NCI-H2029 treated with DMSO at 0.1 percent for 48 hours (cell line): Measurements from ENCODE around the gene TNFRSF1A.
"Not testable (repeated sequence)": the region's sequence is repeated elsewhere in the genome, so short reads cannot be mapped to it uniquely, and the experiment has no call there.

ENCODE experiments used
- DNase-seq: peaks from one replicate; lab custom pipeline; 2025; lab: John Stamatoyannopoulos, UW

The TNFRSF1A gene

GRCh38 chr12:6302621-6303020, 39.3 kb downstream of the TNFRSF1A start:
- no peak for DNase-seq

GRCh38 chr12:6301721-6302120, 40.2 kb downstream of the TNFRSF1A start:
- no peak for DNase-seq

- no peak for DNase-seq
Observed at GRCh38 chr12:6297170-6297569, 44.7 kb downstream of the TNFRSF1A start.

GRCh38 chr12:6295094-6295811, 46.6 kb downstream of the TNFRSF1A start:
- DNase-seq: peak; percentile 16

GRCh38 chr12:6294156-6295093, 47.5 kb downstream of the TNFRSF1A start:
- no peak for DNase-seq

- no peak for DNase-seq
Observed at GRCh38 chr12:6292606-6293005, 49.3 kb downstream of the TNFRSF1A start.

GRCh38 chr12:6289906-6290305, 52.0 kb downstream of the TNFRSF1A start:
- DNase-seq: not testable (repeated sequence)

GRCh38 chr12:6289081-6289480, 52.8 kb downstream of the TNFRSF1A start:
- DNase-seq: not testable (repeated sequence)

- no peak for DNase-seq
Observed at GRCh38 chr12:6288235-6288634, 53.6 kb downstream of the TNFRSF1A start.

- no peak for DNase-seq
Observed at GRCh38 chr12:6285532-6286306, 56.2 kb downstream of the TNFRSF1A start.

GRCh38 chr12:6285063-6285477, 56.8 kb downstream of the TNFRSF1A start:
- peak; percentile 86 for DNase-seq

GRCh38 chr12:6284273-6284672, 57.6 kb downstream of the TNFRSF1A start:
- no peak for DNase-seq

GRCh38 chr12:6282453-6282840, 59.4 kb downstream of the TNFRSF1A start:
- DNase-seq: no peak

- no peak for DNase-seq
Observed at GRCh38 chr12:6281081-6281809, 60.6 kb downstream of the TNFRSF1A start.

- DNase-seq: no peak
Observed at GRCh38 chr12:6280672-6281071, 61.2 kb downstream of the TNFRSF1A start.

- no peak for DNase-seq
Observed at GRCh38 chr12:6280053-6280469, 61.8 kb downstream of the TNFRSF1A start.

- DNase-seq: no peak
Observed at GRCh38 chr12:6279631-6280030, 62.2 kb downstream of the TNFRSF1A start.

GRCh38 chr12:6279256-6279628, 62.6 kb downstream of the TNFRSF1A start:
- DNase-seq: no peak
